GM18858 (cell line): Measurements from ENCODE around the gene NR3C2.
"Not testable (repeated sequence)": the region's sequence is repeated elsewhere in the genome, so short reads cannot be mapped to it uniquely, and the experiment has no call there.

Experiments
- ATAC-seq: cut with Tn5 transposase; IDR thresholded peaks from one replicate; pipeline ENCODE4 v1.9.1; 2021; ENCODE audit not compliant: unreplicated experiment

NR3C2 gene

DNA sequence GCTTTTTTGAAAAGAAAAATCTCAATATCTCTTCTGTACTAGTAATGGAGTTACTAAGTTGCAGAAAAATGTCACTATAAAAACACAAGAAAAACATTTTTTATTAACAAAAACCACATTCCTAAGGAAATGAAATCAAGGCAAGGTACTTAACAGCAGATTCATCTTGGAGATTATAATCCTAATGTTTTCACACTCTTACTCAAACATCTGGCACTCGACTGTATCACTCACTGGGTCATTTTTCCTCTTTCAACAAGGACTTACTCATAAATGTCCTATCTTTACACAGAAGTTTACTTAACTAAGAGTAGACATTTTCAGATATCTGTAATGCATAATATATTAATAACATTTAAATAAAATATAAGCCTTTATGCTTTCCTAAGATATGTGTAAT is 216.6 kb downstream of the NR3C2 start:
- no peak for ATAC-seq

- ATAC-seq: no peak
Measured at GRCh38 chr4:148224476-148224875, 217.7 kb downstream of the NR3C2 start.

- no peak for ATAC-seq
Measured at GRCh38 chr4:148222991-148223660, 219.1 kb downstream of the NR3C2 start.

- peak; percentile 92 for ATAC-seq
Measured at GRCh38 chr4:148216866-148217814, 225.1 kb downstream of the NR3C2 start.

- no peak for ATAC-seq
Measured at GRCh38 chr4:148216321-148216720, 225.9 kb downstream of the NR3C2 start.

DNA sequence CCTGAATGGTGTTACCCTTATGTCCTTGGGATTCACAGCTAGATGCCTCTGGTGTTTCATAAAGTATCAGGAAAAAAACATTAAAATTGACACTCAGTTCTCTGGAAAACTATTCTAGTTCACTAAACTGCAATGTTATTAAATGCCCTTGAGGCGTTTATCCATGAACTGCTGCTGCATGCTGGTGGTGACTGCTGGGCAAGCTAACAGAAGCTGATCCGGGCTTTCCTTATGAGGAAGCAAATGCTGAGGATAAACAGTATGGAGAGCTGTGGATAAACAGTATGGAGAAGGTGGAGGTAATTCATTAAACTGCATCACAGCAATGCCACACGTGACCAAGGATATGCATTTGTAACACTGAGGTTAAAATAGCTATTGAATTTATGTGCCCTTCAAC is 227.0 kb downstream of the NR3C2 start:
- no peak for ATAC-seq

GRCh38 chr4:148214529-148215166 is 227.6 kb downstream of the NR3C2 start:
- no peak for ATAC-seq

DNA sequence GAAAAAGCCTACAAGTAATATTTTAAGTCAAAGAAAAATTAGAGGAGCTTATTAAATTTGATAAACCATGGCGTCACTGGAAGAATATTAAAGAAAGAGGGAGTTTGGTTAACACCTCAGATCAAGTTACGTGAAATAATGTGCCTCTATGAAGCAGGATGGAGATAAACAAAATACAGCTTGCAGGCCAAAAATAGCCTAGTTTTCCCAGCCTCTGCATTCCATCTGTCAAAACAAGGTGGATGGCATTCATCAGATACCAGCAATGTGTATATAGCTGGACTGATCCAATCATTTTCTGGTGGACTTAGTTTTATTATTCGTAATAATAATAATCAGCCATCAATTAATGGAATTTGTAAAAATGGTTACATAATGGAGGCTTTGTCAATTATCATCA is 230.7 kb downstream of the NR3C2 start:
- no peak for ATAC-seq

DNA sequence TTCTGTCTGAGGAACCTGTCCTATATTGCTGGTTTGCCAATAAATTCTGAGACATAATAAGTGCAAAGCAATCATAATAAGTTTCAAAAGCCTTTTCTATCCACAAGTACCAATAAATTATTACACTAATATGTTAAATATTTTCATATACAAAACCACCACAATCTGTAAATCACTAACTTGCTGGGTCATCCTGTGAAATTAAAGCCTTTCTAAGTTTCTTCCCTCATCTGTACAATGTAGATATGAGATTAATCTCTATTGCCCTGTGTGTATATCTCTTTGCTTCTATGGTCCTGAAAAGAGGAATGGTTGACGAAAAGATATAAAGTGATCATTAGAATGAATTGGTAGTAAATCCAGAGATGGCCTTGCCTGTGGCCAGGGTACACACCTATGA is 231.6 kb downstream of the NR3C2 start:
- no peak for ATAC-seq

GRCh38 chr4:148207068-148207467 is 235.1 kb downstream of the NR3C2 start:
- no peak for ATAC-seq

- no peak for ATAC-seq
Measured at GRCh38 chr4:148205476-148205875, 236.7 kb downstream of the NR3C2 start.

- no peak for ATAC-seq
Measured at GRCh38 chr4:148204892-148205291, 237.3 kb downstream of the NR3C2 start.

DNA sequence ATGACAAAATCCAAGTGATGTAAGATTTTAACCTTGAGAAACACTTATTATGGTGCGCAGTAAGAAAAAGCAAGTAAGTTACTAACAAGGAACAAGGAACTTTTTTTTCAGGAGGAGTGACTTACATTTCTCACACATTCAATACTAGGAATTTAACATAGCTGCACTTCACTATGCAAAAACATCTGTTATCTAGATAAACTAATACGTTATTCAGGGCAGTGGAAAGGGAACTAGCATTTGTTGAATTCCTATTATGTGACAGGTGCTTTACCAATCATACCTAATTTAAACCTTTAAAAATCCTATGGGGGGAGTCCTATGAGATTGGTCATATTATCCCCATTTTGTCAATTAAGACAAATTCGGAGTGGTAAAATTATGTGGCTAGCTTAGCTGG is 238.0 kb downstream of the NR3C2 start:
- no peak for ATAC-seq

GRCh38 chr4:148203056-148203898 is 238.9 kb downstream of the NR3C2 start:
- ATAC-seq: no peak

GRCh38 chr4:148200960-148201359 is 241.3 kb downstream of the NR3C2 start:
- ATAC-seq: no peak

DNA sequence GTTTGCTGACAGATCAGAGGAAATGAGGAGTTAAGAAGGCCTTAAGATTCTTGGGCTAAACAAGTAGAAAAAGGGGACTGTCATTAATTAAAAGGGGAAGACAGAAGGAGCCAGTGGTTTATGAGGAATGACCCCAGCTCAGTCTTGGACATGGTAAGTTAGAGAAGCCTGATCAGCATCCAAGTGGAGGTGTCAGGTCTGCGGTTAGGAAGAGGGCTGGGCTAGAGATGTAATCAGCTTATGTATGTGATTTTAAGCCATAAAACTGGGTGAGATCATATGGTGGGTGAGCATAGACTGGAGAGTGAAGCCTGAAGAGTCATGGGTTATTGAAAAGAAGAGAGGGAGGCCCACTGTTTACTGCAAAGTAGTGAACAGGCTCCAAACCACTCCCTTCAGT is 246.1 kb downstream of the NR3C2 start:
- no peak for ATAC-seq

DNA sequence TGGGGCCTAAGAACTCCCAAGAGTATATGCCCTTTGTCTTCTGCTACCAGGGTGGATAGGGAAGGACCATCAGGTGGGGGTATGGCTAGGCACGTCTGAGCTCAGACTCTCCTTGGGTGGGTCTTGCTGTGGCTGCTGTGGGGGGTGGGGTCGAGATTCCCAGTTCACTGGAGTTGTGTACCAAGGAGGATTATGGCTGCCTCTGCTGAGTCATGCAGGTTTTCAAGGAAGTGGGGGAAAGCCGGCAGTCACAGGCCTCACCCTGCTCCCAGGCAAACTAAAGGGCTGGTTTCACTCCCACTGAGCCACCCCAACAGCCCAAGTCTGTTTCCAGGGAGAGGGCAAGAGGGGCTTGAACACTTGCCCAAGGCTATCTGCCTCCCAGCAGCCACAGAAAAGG is 249.7 kb downstream of the NR3C2 start:
- ATAC-seq: no peak

DNA sequence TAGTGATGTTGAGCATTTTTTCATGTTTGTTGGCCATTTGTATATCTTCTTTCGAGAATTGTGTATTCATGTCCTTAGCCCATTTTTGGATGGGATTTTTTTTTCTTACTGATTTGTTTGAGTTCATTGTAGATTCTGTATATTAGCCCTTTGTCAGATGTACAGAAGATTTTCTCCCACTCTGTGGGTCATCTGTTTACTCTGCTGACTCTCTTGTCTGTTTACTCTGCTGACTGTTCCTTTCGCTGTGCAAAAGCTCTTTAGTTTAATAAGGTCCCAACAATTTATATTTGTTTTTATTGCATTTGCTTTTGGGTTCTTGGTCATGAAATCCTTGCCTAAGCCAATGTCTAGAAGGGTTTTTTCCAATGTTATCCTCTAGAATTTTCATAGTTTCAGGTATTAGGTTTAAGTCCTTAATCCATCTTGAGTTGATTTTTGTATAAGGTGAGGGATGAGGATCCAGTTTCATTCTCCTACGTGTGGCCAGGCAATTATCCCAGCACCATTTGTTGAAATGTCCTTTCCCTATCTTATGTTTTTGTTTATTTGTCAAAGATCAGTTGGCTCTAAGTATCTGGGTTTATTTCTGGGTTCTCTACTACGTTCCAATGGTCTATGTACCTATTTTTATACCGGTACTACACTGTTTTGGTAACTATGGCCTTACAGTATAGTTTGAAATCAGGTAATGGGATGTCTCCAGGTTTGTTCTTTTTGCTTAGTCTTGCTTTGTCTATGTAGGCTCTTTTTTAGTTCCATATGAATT is 254.6 kb downstream of the NR3C2 start:
- not testable (repeated sequence) for ATAC-seq

DNA sequence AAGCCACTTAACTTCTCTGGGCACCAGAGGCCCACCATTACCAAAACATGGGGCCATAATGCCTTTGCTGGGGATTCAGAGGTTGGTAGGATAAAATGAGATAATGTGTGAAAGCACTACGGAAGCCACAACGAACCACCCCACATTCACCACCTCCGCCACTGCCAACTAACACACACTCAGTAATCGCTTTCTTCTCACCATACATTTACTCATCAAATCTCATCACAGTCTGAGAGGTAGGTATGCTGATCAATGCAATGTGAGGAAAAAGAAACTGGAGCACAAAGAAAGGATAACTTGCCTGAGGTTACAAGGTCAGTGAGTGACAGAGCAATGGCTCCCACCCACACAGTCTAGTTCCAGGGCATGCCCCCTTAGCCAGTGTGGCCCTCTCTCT is 257.3 kb downstream of the NR3C2 start:
- ATAC-seq: no peak

- ATAC-seq: no peak
Measured at GRCh38 chr4:148182230-148182911, 259.8 kb downstream of the NR3C2 start.
